RWPE2 (cell line): Measurements from ENCODE around the gene XCL2.
"Not testable (repeated sequence)": the region's sequence is repeated elsewhere in the genome, so short reads cannot be mapped to it uniquely, and the experiment has no call there.

Source experiments
- ATAC-seq: fragments of 200-7000 bp; cut with Tn5 transposase; 3 replicates; pipeline ENCODE4 v1.9.1; 2021; ENCODE audit warnings: low read depth
- DNase-seq: peaks from one replicate; pipeline ENCODE4 v3.0.0-alpha.2; 2020; ENCODE audit warnings: low spot score
- H3K27ac ChIP-seq: fragments of 450-650 bp; 2 replicates; pipeline ENCODE4 v1.5.1; 2017; ENCODE audit warnings: mild to moderate bottlenecking; ENCODE audit not compliant: poor library complexity, severe bottlenecking
- H3K27me3 ChIP-seq: fragments of 250-450 bp; sonication (Bioruptor Pico); 2 replicates; pipeline ENCODE4 v1.5.1; 2021; ENCODE audit warnings: mild to moderate bottlenecking, moderate library complexity; ENCODE audit not compliant: insufficient read depth, poor library complexity, severe bottlenecking
- H3K36me3 ChIP-seq: fragments of 250-450 bp; sonication (Bioruptor Pico); 2 replicates; pipeline ENCODE4 v1.5.1; 2020; ENCODE audit warnings: low read depth, mild to moderate bottlenecking, moderate library complexity
- H3K4me1 ChIP-seq: fragments of 250-450 bp; sonication (Bioruptor Pico); 2 replicates; pipeline ENCODE4 v1.5.1; 2021; ENCODE audit warnings: mild to moderate bottlenecking, moderate library complexity; ENCODE audit not compliant: insufficient read depth, poor library complexity, severe bottlenecking
- H3K4me3 ChIP-seq: fragments of 250-450 bp; sonication (Bioruptor Pico); 2 replicates; pipeline ENCODE4 v1.5.1; 2021; ENCODE audit warnings: mild to moderate bottlenecking, moderate library complexity; ENCODE audit not compliant: severe bottlenecking
- H3K9me3 ChIP-seq: fragments of 250-450 bp; sonication (Bioruptor Pico); 2 replicates; pipeline ENCODE4 v1.5.1; 2021; ENCODE audit warnings: mild to moderate bottlenecking, moderate library complexity; ENCODE audit not compliant: severe bottlenecking
- TF ChIP-seq, protein P1 (sequence below): fragments of 450-650 bp; IDR thresholded peaks from one replicate; pipeline ENCODE4 v1.5.1; 2017; ENCODE audit warnings: mild to moderate bottlenecking, moderate library complexity; ENCODE audit not compliant: poor library complexity, severe bottlenecking

Gene XCL2

DNA sequence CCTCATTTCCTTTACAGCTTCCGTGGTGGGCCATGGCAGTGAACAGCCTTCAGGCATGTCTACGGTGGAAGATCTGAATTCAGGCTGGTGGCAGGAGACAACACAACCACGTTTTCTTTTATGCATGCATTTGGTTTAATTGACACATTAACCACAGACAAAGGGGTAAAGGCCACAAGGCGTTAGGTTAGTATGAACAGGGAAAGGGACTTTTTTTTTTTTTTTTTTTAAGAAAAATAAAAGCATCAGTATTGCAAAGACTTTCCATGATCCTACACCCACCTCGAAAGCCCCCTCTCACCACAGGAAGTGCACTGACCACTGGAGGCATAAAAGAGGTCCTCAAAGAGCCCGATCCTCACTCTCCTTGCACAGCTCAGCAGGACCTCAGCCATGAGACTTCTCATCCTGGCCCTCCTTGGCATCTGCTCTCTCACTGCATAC, 32.5 kb upstream of the XCL2 start, which contains the start of gene XCL1:
XCL1 (plus strand) TSS at position 361 of the 444 bp plus-strand sequence; CDS start at position 394, 33 bp downstream.
- not testable (repeated sequence) for H3K4me1 ChIP-seq, H3K4me3 ChIP-seq, H3K27me3 ChIP-seq, H3K36me3 ChIP-seq, H3K27ac ChIP-seq, ATAC-seq, DNase-seq, H3K9me3 ChIP-seq

DNA sequence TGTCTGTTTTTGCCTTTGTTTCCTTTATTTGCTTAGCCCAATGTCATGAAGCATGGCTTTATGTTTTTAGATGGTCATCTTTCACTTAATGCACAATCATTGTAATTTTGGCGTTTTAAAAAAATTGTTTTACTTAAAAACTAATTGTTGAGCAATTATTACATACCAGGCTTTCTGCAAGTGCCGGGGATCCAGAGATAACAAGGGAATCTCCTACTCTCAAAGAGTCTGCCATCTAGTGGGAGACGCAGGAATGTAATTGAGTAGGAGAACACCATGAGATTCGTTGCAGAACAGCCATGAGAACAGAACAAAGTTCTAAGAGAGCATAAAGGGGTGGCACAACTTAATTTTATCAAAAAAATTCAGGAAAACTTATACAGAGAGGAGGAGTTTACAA, 30.4 kb upstream of the XCL2 start:
- H3K27me3 ChIP-seq, H3K4me3 ChIP-seq, H3K9me3 ChIP-seq, H3K27ac ChIP-seq, H3K36me3 ChIP-seq, DNase-seq, H3K4me1 ChIP-seq: not testable (repeated sequence)
- ATAC-seq = peak; percentile 40; the same call in 1 of the 3 replicates
- TF ChIP-seq, protein P1, sequence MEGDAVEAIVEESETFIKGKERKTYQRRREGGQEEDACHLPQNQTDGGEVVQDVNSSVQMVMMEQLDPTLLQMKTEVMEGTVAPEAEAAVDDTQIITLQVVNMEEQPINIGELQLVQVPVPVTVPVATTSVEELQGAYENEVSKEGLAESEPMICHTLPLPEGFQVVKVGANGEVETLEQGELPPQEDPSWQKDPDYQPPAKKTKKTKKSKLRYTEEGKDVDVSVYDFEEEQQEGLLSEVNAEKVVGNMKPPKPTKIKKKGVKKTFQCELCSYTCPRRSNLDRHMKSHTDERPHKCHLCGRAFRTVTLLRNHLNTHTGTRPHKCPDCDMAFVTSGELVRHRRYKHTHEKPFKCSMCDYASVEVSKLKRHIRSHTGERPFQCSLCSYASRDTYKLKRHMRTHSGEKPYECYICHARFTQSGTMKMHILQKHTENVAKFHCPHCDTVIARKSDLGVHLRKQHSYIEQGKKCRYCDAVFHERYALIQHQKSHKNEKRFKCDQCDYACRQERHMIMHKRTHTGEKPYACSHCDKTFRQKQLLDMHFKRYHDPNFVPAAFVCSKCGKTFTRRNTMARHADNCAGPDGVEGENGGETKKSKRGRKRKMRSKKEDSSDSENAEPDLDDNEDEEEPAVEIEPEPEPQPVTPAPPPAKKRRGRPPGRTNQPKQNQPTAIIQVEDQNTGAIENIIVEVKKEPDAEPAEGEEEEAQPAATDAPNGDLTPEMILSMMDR = peak; percentile 73

DNA sequence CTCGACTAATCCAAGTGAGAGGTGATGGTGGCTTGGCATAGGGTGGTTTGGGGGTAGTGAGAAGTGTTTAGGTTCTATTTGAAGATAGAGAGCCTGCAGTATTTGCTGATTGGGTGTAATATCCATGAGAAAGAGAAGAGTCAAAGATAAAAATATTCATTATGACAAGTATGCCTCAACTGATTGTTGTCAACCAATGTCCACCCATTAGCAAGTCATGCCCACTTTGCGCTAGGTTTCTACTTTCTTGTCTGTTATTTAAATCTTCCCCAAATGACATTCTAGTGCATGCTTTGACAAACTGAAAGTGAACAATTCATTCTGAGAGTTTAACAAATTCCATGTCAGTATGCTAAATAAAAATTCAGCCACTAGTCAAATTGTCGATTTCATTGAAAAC, 28.8 kb upstream of the XCL2 start:
- ATAC-seq = no peak
- Histone ChIP-seq H3K27me3 (no peaks in the 10 kb centered on the region), H3K9me3 (no peaks in the 10 kb centered on the region)

DNA sequence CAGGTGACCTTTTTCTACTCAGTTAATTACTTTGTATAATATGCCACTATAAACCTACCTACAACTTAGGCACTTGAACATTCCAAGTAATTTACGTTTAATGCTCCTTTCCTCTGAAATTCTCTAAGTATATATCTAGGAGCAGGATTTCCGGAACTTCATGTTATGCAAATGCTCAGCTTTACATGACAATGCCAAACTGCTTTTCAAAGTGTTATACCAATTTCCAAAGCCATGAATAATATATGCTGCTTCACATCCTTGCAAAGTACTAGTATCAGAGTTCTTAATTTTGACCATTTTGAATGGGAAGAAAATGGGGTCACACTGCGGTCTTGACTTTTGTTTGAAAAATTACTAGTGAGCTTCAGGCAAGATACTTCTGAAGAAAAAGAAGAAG, 26.9 kb upstream of the XCL2 start:
- DNase-seq (no peak), ATAC-seq (no peak)
- H3K27ac ChIP-seq = no peak overlapping the region
- no peaks in the 10 kb centered on the region for H3K9me3 ChIP-seq
- no peak overlapping the region for H3K4me3 ChIP-seq
- TF ChIP-seq, protein P1 = no peak
- H3K4me1 ChIP-seq = no peaks in the 10 kb centered on the region
- no peaks in the 10 kb centered on the region for H3K27me3 ChIP-seq
- H3K36me3 ChIP-seq = no peaks in the 10 kb centered on the region

More for the DNA sequence above, 28.8 kb upstream of the XCL2 start:
- Histone ChIP-seq H3K27ac (no peak overlapping the region), H3K36me3 (no peaks in the 10 kb centered on the region), H3K4me3 (no peak overlapping the region), H3K4me1 (no peaks in the 10 kb centered on the region)
- TF ChIP-seq, protein P1 = no peak
- DNase-seq = no peak

DNA sequence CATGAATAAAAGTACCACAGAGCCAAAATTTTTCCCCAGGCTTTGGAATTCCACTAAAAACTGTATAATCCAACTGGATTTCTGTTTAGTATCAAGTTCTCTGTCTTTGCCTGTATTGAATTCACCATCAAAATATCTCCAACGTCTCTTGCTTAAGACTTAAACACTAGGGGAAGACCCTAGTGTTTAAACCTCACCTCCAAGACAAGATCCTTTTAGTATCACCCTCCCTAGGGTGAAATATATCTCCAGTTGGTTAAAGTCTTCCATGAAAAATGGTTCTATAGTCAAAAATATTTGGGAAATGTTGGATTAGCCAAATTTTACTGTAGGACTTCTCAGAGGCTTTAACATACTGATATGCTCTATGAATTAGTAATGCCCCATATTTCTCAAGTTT, 24.5 kb upstream of the XCL2 start:
- ATAC-seq (no peak), DNase-seq (no peak)
- H3K27ac ChIP-seq = no peak overlapping the region
- TF ChIP-seq, protein P1 = no peak
- no peaks in the 10 kb centered on the region for H3K36me3 ChIP-seq
- H3K27me3 ChIP-seq = no peaks in the 10 kb centered on the region
- H3K4me1 ChIP-seq = no peaks in the 10 kb centered on the region
- no peak overlapping the region for H3K4me3 ChIP-seq
- H3K9me3 ChIP-seq = no peaks in the 10 kb centered on the region
